GM19324 (cell line): ENCODE measurements around the gene MYO7B.

ENCODE experiments used
- ATAC-seq: cut with Tn5 transposase; IDR thresholded peaks from one replicate; pipeline ENCODE4 v1.9.1; 2021; ENCODE audit warnings: mild to moderate bottlenecking, moderate library complexity; ENCODE audit not compliant: unreplicated experiment, low FRiP score

Gene MYO7B

GRCh38 chr2:127671557-127672302, 136.2 kb downstream of the MYO7B start:
- no peak for ATAC-seq

- no peak for ATAC-seq
Observed at GRCh38 chr2:127672341-127673224, 137.1 kb downstream of the MYO7B start.

- ATAC-seq: no peak
Observed at GRCh38 chr2:127673291-127674069, 138.0 kb downstream of the MYO7B start.

GRCh38 chr2:127674241-127675209, 139.0 kb downstream of the MYO7B start:
- no peak for ATAC-seq

- ATAC-seq: no peak
Observed at GRCh38 chr2:127675331-127676261, 140.1 kb downstream of the MYO7B start, which contains the start of gene LIMS2. TSS of gene LIMS2 (minus strand) at chr2:127675530. CDS start at chr2:127675024, 506 bp downstream.

- no peak for ATAC-seq
Observed at GRCh38 chr2:127676906-127677305, 141.4 kb downstream of the MYO7B start.

GRCh38 chr2:127678531-127678930, 143.0 kb downstream of the MYO7B start:
- ATAC-seq: no peak

- no peak for ATAC-seq
Observed at GRCh38 chr2:127678991-127679390, 143.5 kb downstream of the MYO7B start.

GRCh38 chr2:127679680-127680361, 144.3 kb downstream of the MYO7B start:
- ATAC-seq: no peak

- no peak for ATAC-seq
Observed at GRCh38 chr2:127680706-127681287, 145.3 kb downstream of the MYO7B start.

- no peak for ATAC-seq
Observed at GRCh38 chr2:127681288-127681804, 145.9 kb downstream of the MYO7B start.

GRCh38 chr2:127681976-127682857, 146.7 kb downstream of the MYO7B start:
- no peak for ATAC-seq

GRCh38 chr2:127683056-127683455, 147.6 kb downstream of the MYO7B start:
- no peak for ATAC-seq

- no peak for ATAC-seq
Observed at GRCh38 chr2:127683757-127684156, 148.3 kb downstream of the MYO7B start.

- ATAC-seq: no peak
Observed at GRCh38 chr2:127685410-127686080, 150.1 kb downstream of the MYO7B start.
